A549 (cell line): ENCODE data around the gene ZSWIM9. TPM values are rescaled to one million over a fixed set of nuclear protein-coding genes. Genes with fewer than 3 reads are reported as not detected.

Experiments
- ATAC-seq, 2 experiments: fragments of 200-7000 bp in 1 of 2; fragments of >200 bp in 1 of 2; cut with Nextera tagmentation in 1 of 2; cut with Tn5 transposase in 1 of 2; 3 replicates each; pipeline versions ENCODE4 v1.8.0 to v1.9.1; 2018 to 2020; ENCODE audit warnings: mild to moderate bottlenecking in 1 of 2, moderate library complexity in 1 of 2
- CTCF ChIA-PET: fragments of 300-600 bp; sonication (Branson Sonifier 250); formaldehyde crosslinking; extraction: SDS; loops from one replicate; lab custom pipeline; 2021; ENCODE audit warnings: antibody characterized with exemption, inconsistent platforms; lab: Yijun Ruan, JAX
- POLR2A ChIA-PET: fragments of 350-600 bp; formaldehyde crosslinking; extraction: SDS; loops from one replicate; lab custom pipeline; 2021; ENCODE audit warnings: antibody characterized with exemption, inconsistent platforms; lab: Yijun Ruan, JAX
- DNase-seq, 2 experiments: peaks; one replicate each; pipeline versions ENCODE4 v3.0.0 to v3.0.0-alpha.2; 2011 to 2016; ENCODE audit warnings: low read depth in 1 of 2, low spot score in 1 of 2
- FAIRE-seq: peaks from 2 replicates; lab custom pipeline; 2011; peaks lifted over from hg19 to GRCh38; lab: Jason Lieb, UNC
- H3K27ac ChIP-seq, 2 experiments: fragments of >200 bp; sonication (Bioruptor Twin); formaldehyde crosslinking; 3 replicates each; pipeline ENCODE4 v1.5.1; 2016 to 2017
- H3K4me1 ChIP-seq: fragments of >200 bp; sonication (Bioruptor Twin); formaldehyde crosslinking; 3 replicates; pipeline ENCODE4 v1.6.1; 2016
- H3K4me2 ChIP-seq: fragments of >200 bp; sonication (Bioruptor Twin); formaldehyde crosslinking; 3 replicates; pipeline ENCODE4 v1.6.1; 2016
- H3K4me3 ChIP-seq: fragments of >200 bp; sonication (Bioruptor Twin); formaldehyde crosslinking; 3 replicates; pipeline ENCODE4 v1.5.1; 2016
- H3K9me3 ChIP-seq: fragments of >200 bp; sonication (Bioruptor Twin); formaldehyde crosslinking; 3 replicates; pipeline ENCODE4 v1.6.1; 2016
- BCL3 ChIP-seq: fragments of >200 bp; sonication (Bioruptor Twin); formaldehyde crosslinking; IDR thresholded peaks from 3 replicates; pipeline ENCODE4 v1.6.1; 2016
- CHD4 ChIP-seq: fragments of 200-600 bp; sonication (generic); IDR thresholded peaks from 2 replicates; pipeline ENCODE4 v1.6.1; 2016; ENCODE audit warnings: antibody characterized with exemption, mild to moderate bottlenecking, borderline replicate concordance
- E2F6 ChIP-seq: IDR thresholded peaks from 2 replicates; pipeline ENCODE4 v1.6.1; 2012; ENCODE audit warnings: low read depth, borderline replicate concordance
- EHMT2 ChIP-seq: fragments of 200-600 bp; sonication (generic); IDR thresholded peaks from 2 replicates; pipeline ENCODE4 v1.6.1; 2016; ENCODE audit warnings: antibody characterized with exemption, low read depth, mild to moderate bottlenecking, moderate library complexity
- ELK1 ChIP-seq: fragments of 150-350 bp; IDR thresholded peaks from 2 replicates; pipeline ENCODE4 v1.6.1; 2014; ENCODE audit warnings: low read depth, mild to moderate bottlenecking, low read length
- GATA3 ChIP-seq: IDR thresholded peaks from 2 replicates; pipeline ENCODE4 v1.6.1; 2012; ENCODE audit warnings: borderline replicate concordance
- HDAC2 ChIP-seq: fragments of 200-600 bp; sonication (generic); IDR thresholded peaks from 2 replicates; pipeline ENCODE4 v1.6.1; 2016
- HEYL ChIP-seq: fragments of 250-450 bp; sonication (Bioruptor Pico); IDR thresholded peaks from 2 replicates; pipeline ENCODE4 v1.8.0; 2021; ENCODE audit warnings: mild to moderate bottlenecking, moderate library complexity
- HOXB13 ChIP-seq: fragments of 250-450 bp; sonication (Bioruptor Pico); IDR thresholded peaks from 2 replicates; pipeline ENCODE4 v1.5.0; 2020; ENCODE audit warnings: low read depth, mild to moderate bottlenecking, moderate library complexity
- KDM1A ChIP-seq: fragments of 200-600 bp; sonication (generic); IDR thresholded peaks from 2 replicates; pipeline ENCODE4 v1.6.1; 2016; ENCODE audit warnings: low read depth, mild to moderate bottlenecking
- MAX ChIP-seq: IDR thresholded peaks from 2 replicates; pipeline ENCODE4 v1.6.1; 2012
- MAZ ChIP-seq: fragments of 150-350 bp; IDR thresholded peaks from 2 replicates; pipeline ENCODE4 v1.6.1; 2014; ENCODE audit warnings: antibody characterized with exemption, low read depth, low read length, borderline replicate concordance
- NFE2L2 ChIP-seq: fragments of 150-350 bp; conservative IDR thresholded peaks from 2 replicates; pipeline ENCODE4 v1.6.1; 2014; ENCODE audit warnings: low read length
- PHF8 ChIP-seq: fragments of 200-600 bp; sonication (generic); IDR thresholded peaks from 2 replicates; pipeline ENCODE4 v1.6.1; 2016; ENCODE audit warnings: low read depth, mild to moderate bottlenecking, antibody characterized with exemption, moderate library complexity, borderline replicate concordance
- POLR2A ChIP-seq: IDR thresholded peaks from 2 replicates; pipeline ENCODE4 v1.6.1; 2012; ENCODE audit warnings: mild to moderate bottlenecking, low read length
- POLR2AphosphoS2 ChIP-seq: conservative IDR thresholded peaks from 2 replicates; pipeline ENCODE4 v1.6.1; 2012; ENCODE audit warnings: low read length, improper control_type of control experiment, inconsistent platforms
- RCOR1 ChIP-seq: fragments of 150-350 bp; IDR thresholded peaks from 2 replicates; pipeline ENCODE4 v1.6.1; 2014; ENCODE audit warnings: antibody characterized with exemption, low read length, low read depth
- RFX5 ChIP-seq: fragments of 450-650 bp; IDR thresholded peaks from 2 replicates; pipeline ENCODE4 v1.7.1; 2014; ENCODE audit warnings: antibody characterized with exemption, mild to moderate bottlenecking, moderate library complexity
- TP53 ChIP-seq: fragments of 250-450 bp; sonication (Bioruptor Pico); IDR thresholded peaks from 2 replicates; pipeline ENCODE4 v1.5.0; 2021; ENCODE audit warnings: mild to moderate bottlenecking, moderate library complexity
- USF2 ChIP-seq: fragments of 450-650 bp; IDR thresholded peaks from 2 replicates; pipeline ENCODE4 v1.6.1; 2014; ENCODE audit warnings: antibody characterized with exemption
- ZFP36 ChIP-seq: fragments of 450-650 bp; IDR thresholded peaks from 2 replicates; pipeline ENCODE4 v1.6.1; 2014; ENCODE audit warnings: borderline replicate concordance; ENCODE audit not compliant: partially characterized antibody
- ZNF302 ChIP-seq: fragments of 250-450 bp; sonication (Bioruptor Pico); IDR thresholded peaks from 2 replicates; pipeline ENCODE4 v1.9.0; 2021; ENCODE audit warnings: inconsistent platforms, mild to moderate bottlenecking, moderate library complexity
- ZSCAN20 ChIP-seq: fragments of 250-450 bp; sonication (Bioruptor Pico); IDR thresholded peaks from 2 replicates; pipeline ENCODE4 v1.8.0; 2022; ENCODE audit warnings: mild to moderate bottlenecking, moderate library complexity
- WGBS: methylation state at CpG from one replicate; pipeline ENCODE4 v1.1.6; 2017; ENCODE audit errors: missing lambda C conversion rate; 5-methylcytosine and 5-hydroxymethylcytosine counted together
- polyA plus RNA-seq, 4 experiments: library from polyadenylated mRNA; depleted of rRNA in 3 of 4; stranded (reverse); fragments of >200 nt; fragmentation: RNase III in 1 of 4; extraction: RNeasy Plus Mini Kit Qiagen cat#74134 plus additional on column Dnase treatment in 1 of 4; gene quantifications; 2 replicates in 3 of 4; 3 replicates in 1 of 4; pipeline ENCODE4 v1.2.3, GENCODE V29; 2011 to 2017

The ZSWIM9 gene
- polyA plus RNA-seq, 2 of the 4 experiments (the other 2 are of a cell fraction): 1.2 to 13.4 TPM

GRCh38 chr19:48237057-48237456 is 66.6 kb downstream of the ZSWIM9 start:
- Histone ChIP-seq H3K4me3 (no peak overlapping the region), H3K27ac (no peak overlapping the region), H3K9me3 (no peaks in the 10 kb centered on the region), H3K4me2 (no peak overlapping the region), H3K4me1 (peaks cover 4% of the 10 kb centered on the region; the same call in 1 of the 3 replicates)
- DNase-seq: no peak
- POLR2A ChIA-PET: no interaction called here
- WGBS: 77% methylated on average over 3 of the region's 3 CpGs
- no peak for FAIRE-seq
- ATAC-seq: no peak
- CTCF ChIA-PET: interaction anchor here (1.6 to 3.6 kb wide), 3 partner anchors 22 to 45 kb away, joined by 3 to 10 read pairs (median 5); no protein-coding TSS in a partner anchor
- TF ChIP-seq RFX5 (no peak), ZFP36 (no peak), POLR2A (no peak), BCL3 (no peak), POLR2AphosphoS2 (no peak), HOXB13 (no peak), TP53 (CRISPR knock-in tag) (no peak)

GRCh38 chr19:48239120-48239519 is 68.6 kb downstream of the ZSWIM9 start:
- DNase-seq (no peak), FAIRE-seq (no peak), ATAC-seq (no peak)
- WGBS: 79% methylated on average over 6 of the region's 6 CpGs
- ChIA-PET CTCF (interaction anchor here (0.6 to 3.6 kb wide), 4 partner anchors 21 to 158 kb away, joined by 3 to 10 read pairs (median 3); no protein-coding TSS in a partner anchor), POLR2A (interaction anchor here (1.4 kb wide), 1 partner anchor 35 kb away, joined by 3 read pairs; no protein-coding TSS in a partner anchor)
- no peak overlapping the region for H3K4me2 ChIP-seq
- peaks cover 4% of the 10 kb centered on the region; the same call in 1 of the 3 replicates for H3K4me1 ChIP-seq
- no peak overlapping the region for H3K4me3 ChIP-seq
- H3K9me3 ChIP-seq: no peaks in the 10 kb centered on the region
- TF ChIP-seq HEYL (CRISPR knock-in tag): no peak
- no peak for TF ChIP-seq MAZ
- no peak for TF ChIP-seq E2F6
- no peak for TF ChIP-seq USF2
- TF ChIP-seq ZNF302: no peak
- TF ChIP-seq HOXB13: no peak
- no peak for TF ChIP-seq EHMT2
- no peak for TF ChIP-seq PHF8
- TF ChIP-seq ZSCAN20 (CRISPR knock-in tag): no peak
- no peak for TF ChIP-seq POLR2A
- TF ChIP-seq NFE2L2: no peak
- no peak for TF ChIP-seq BCL3
- no peak for TF ChIP-seq KDM1A
- TF ChIP-seq HDAC2: no peak
- TF ChIP-seq CHD4: no peak
- TF ChIP-seq ELK1: no peak
- no peak for TF ChIP-seq GATA3
- TF ChIP-seq MAX: no peak
- no peak for TF ChIP-seq ZFP36
- TF ChIP-seq RCOR1: no peak
- H3K27ac ChIP-seq: no peak overlapping the region
